BLaER1 (cell line): ENCODE results near the gene MEG3.

Experiments used
- H3K27ac ChIP-seq: shearing (Covaris generic); formaldehyde crosslinking; 2 replicates; pipeline ENCODE4 v1.8.1; 2022
- H3K27me3 ChIP-seq: shearing (Covaris generic); formaldehyde crosslinking; 2 replicates; pipeline ENCODE4 v1.8.1; 2022
- H3K36me3 ChIP-seq: shearing (Covaris generic); formaldehyde crosslinking; 2 replicates; pipeline ENCODE4 v1.8.1; 2022
- H3K4me1 ChIP-seq: shearing (Covaris generic); formaldehyde crosslinking; 2 replicates; pipeline ENCODE4 v1.8.1; 2022
- H3K4me2 ChIP-seq: shearing (Covaris generic); formaldehyde crosslinking; 2 replicates; pipeline ENCODE4 v1.8.1; 2022
- H3K4me3 ChIP-seq: shearing (Covaris generic); formaldehyde crosslinking; 2 replicates; pipeline ENCODE4 v1.8.1; 2022
- H3K9ac ChIP-seq: shearing (Covaris generic); formaldehyde crosslinking; 2 replicates; pipeline ENCODE4 v1.8.1; 2022
- H3K9me3 ChIP-seq: shearing (Covaris generic); formaldehyde crosslinking; 2 replicates; pipeline ENCODE4 v1.8.1; 2022
- H4K20me1 ChIP-seq: shearing (Covaris generic); formaldehyde crosslinking; 2 replicates; pipeline ENCODE4 v1.8.1; 2022
- Cebpa-rat ChIP-seq: shearing (Covaris generic); IDR thresholded peaks from 2 replicates; pipeline ENCODE4 v1.8.1; 2022

The MEG3 gene

GRCh38 chr14:100888789-100889315, 62.9 kb downstream of the MEG3 start:
- no peak for TF ChIP-seq Cebpa-rat
- Histone ChIP-seq H3K9me3 (peaks cover 3% of the 10 kb centered on the region; the same call in 1 of the 2 replicates), H3K36me3 (no peaks in the 10 kb centered on the region), H3K4me2 (no peak overlapping the region), H3K4me3 (no peak overlapping the region), H3K27ac (no peak overlapping the region), H3K4me1 (peaks cover 5% of the 10 kb centered on the region; the same call in 1 of the 2 replicates), H3K9ac (no peak overlapping the region), H4K20me1 (no peaks in the 10 kb centered on the region), H3K27me3 (no peaks in the 10 kb centered on the region)

- no peaks in the 10 kb centered on the region for H4K20me1 ChIP-seq
- H3K9ac ChIP-seq, result no peak overlapping the region
- H3K4me3 ChIP-seq, result no peak overlapping the region
- H3K27me3 ChIP-seq, result no peaks in the 10 kb centered on the region
- no peak for TF ChIP-seq Cebpa-rat
- H3K27ac ChIP-seq, result no peak overlapping the region
- no peak overlapping the region for H3K4me2 ChIP-seq
- H3K9me3 ChIP-seq, result no peaks in the 10 kb centered on the region
- peaks cover 5% of the 10 kb centered on the region; the same call in 1 of the 2 replicates for H3K4me1 ChIP-seq
- H3K36me3 ChIP-seq, result no peaks in the 10 kb centered on the region
Measured at GRCh38 chr14:100889641-100890040, 63.7 kb downstream of the MEG3 start.

- H3K36me3 ChIP-seq, result no peaks in the 10 kb centered on the region
- no peak overlapping the region for H3K27ac ChIP-seq
- H3K9ac ChIP-seq, result no peak overlapping the region
- no peak overlapping the region for H3K4me2 ChIP-seq
- H3K4me1 ChIP-seq, result peaks cover 5% of the 10 kb centered on the region; the same call in 1 of the 2 replicates
- TF ChIP-seq Cebpa-rat, result no peak
- H3K9me3 ChIP-seq, result no peaks in the 10 kb centered on the region
- no peaks in the 10 kb centered on the region for H3K27me3 ChIP-seq
- H4K20me1 ChIP-seq, result no peaks in the 10 kb centered on the region
- H3K4me3 ChIP-seq, result no peak overlapping the region
Measured at GRCh38 chr14:100890061-100890850, 64.3 kb downstream of the MEG3 start.

GRCh38 chr14:100891051-100891450, 65.1 kb downstream of the MEG3 start:
- no peak overlapping the region for H3K4me2 ChIP-seq
- H3K9me3 ChIP-seq, result no peaks in the 10 kb centered on the region
- no peak overlapping the region for H3K4me3 ChIP-seq
- H3K36me3 ChIP-seq, result no peaks in the 10 kb centered on the region
- TF ChIP-seq Cebpa-rat, result no peak
- H3K9ac ChIP-seq, result no peak overlapping the region
- no peaks in the 10 kb centered on the region for H4K20me1 ChIP-seq
- peaks cover 5% of the 10 kb centered on the region; the same call in 1 of the 2 replicates for H3K4me1 ChIP-seq
- no peaks in the 10 kb centered on the region for H3K27me3 ChIP-seq
- no peak overlapping the region for H3K27ac ChIP-seq

GRCh38 chr14:100891501-100892445, 65.9 kb downstream of the MEG3 start:
- H3K9me3 ChIP-seq, result no peaks in the 10 kb centered on the region
- no peak for TF ChIP-seq Cebpa-rat
- no peaks in the 10 kb centered on the region for H3K36me3 ChIP-seq
- no peaks in the 10 kb centered on the region for H4K20me1 ChIP-seq
- H3K4me3 ChIP-seq, result no peak overlapping the region
- peaks cover 10% of the 10 kb centered on the region for H3K4me1 ChIP-seq
- H3K9ac ChIP-seq, result no peak overlapping the region
- no peak overlapping the region for H3K27ac ChIP-seq
- no peak overlapping the region for H3K4me2 ChIP-seq
- peaks cover 2% of the 10 kb centered on the region; the same call in 1 of the 2 replicates for H3K27me3 ChIP-seq

GRCh38 chr14:100892496-100893227, 66.7 kb downstream of the MEG3 start:
- Histone ChIP-seq H3K27ac (no peak overlapping the region), H3K27me3 (peaks cover 6% of the 10 kb centered on the region; the same call in 1 of the 2 replicates), H4K20me1 (no peaks in the 10 kb centered on the region), H3K36me3 (no peaks in the 10 kb centered on the region), H3K9ac (no peak overlapping the region), H3K4me2 (no peak overlapping the region), H3K9me3 (no peaks in the 10 kb centered on the region), H3K4me1 (peaks cover 15% of the 10 kb centered on the region), H3K4me3 (no peak overlapping the region)
- TF ChIP-seq Cebpa-rat, result no peak

GRCh38 chr14:100893228-100893601, 67.3 kb downstream of the MEG3 start:
- Histone ChIP-seq H3K36me3 (no peaks in the 10 kb centered on the region), H3K27ac (no peak overlapping the region), H3K27me3 (peaks cover 6% of the 10 kb centered on the region; the same call in 1 of the 2 replicates), H3K4me1 (peaks cover 18% of the 10 kb centered on the region), H4K20me1 (no peaks in the 10 kb centered on the region), H3K9me3 (no peaks in the 10 kb centered on the region), H3K4me3 (no peak overlapping the region), H3K4me2 (peak overlapping the region; percentile 0; the same call in 1 of the 2 replicates), H3K9ac (no peak overlapping the region)
- TF ChIP-seq Cebpa-rat, result no peak

- Histone ChIP-seq H3K9me3 (no peaks in the 10 kb centered on the region), H4K20me1 (no peaks in the 10 kb centered on the region), H3K4me3 (no peak overlapping the region), H3K27me3 (peaks cover 6% of the 10 kb centered on the region; the same call in 1 of the 2 replicates), H3K9ac (no peak overlapping the region), H3K4me1 (peaks cover 23% of the 10 kb centered on the region), H3K36me3 (no peaks in the 10 kb centered on the region), H3K27ac (no peak overlapping the region), H3K4me2 (peak overlapping the region; percentile 0; the same call in 1 of the 2 replicates)
- no peak for TF ChIP-seq Cebpa-rat
Measured at GRCh38 chr14:100893760-100894159, 67.8 kb downstream of the MEG3 start.

GRCh38 chr14:100894416-100894815, 68.5 kb downstream of the MEG3 start:
- peaks cover 6% of the 10 kb centered on the region; the same call in 1 of the 2 replicates for H3K27me3 ChIP-seq
- H3K9me3 ChIP-seq, result no peaks in the 10 kb centered on the region
- no peak overlapping the region for H3K4me3 ChIP-seq
- H3K4me1 ChIP-seq, result peaks cover 30% of the 10 kb centered on the region
- H3K4me2 ChIP-seq, result no peak overlapping the region
- H4K20me1 ChIP-seq, result no peaks in the 10 kb centered on the region
- no peak overlapping the region for H3K27ac ChIP-seq
- TF ChIP-seq Cebpa-rat, result no peak
- H3K9ac ChIP-seq, result no peak overlapping the region
- H3K36me3 ChIP-seq, result no peaks in the 10 kb centered on the region
